SK-MEL-5 (cell line): ENCODE data around the gene GABBR2. TPM values are rescaled to one million over a fixed set of nuclear protein-coding genes. Genes with fewer than 3 reads are reported as not detected.

Experiments used
- DNase-seq: peaks from one replicate; pipeline ENCODE4 v3.0.0-alpha.2; 2016; ENCODE audit warnings: low read depth, low spot score
- in situ Hi-C: cut with HindIII; loops from 2 replicates; pipeline ENCODE4 v1.10.0; 2016; ENCODE audit warnings: low sequenced_read_pairs, high pct_unique_total_duplicates, low pct_unique_long_range_greater_than_20kb
- total RNA-seq: library from RNA; depleted of rRNA; stranded (reverse); fragments of >200 nt; shearing (Covaris generic); gene quantifications from 2 replicates; pipeline ENCODE4 v1.2.3, GENCODE V29; 2014

The GABBR2 gene
- total RNA-seq, 1 experiment from 2014 or later, result 0.50 TPM

GRCh38 chr9:98611319-98611718 lies 97.4 kb downstream of the GABBR2 start:
- in situ Hi-C loops, result no loop called here
- no peak for DNase-seq

- in situ Hi-C loops, result no loop called here
- peak; percentile 55 for DNase-seq
Observed at GRCh38 chr9:98610711-98611110, 98.0 kb downstream of the GABBR2 start.

- in situ Hi-C loops, result no loop called here
- no peak for DNase-seq
Observed at GRCh38 chr9:98610211-98610610, 98.5 kb downstream of the GABBR2 start.

- in situ Hi-C loops, result no loop called here
Observed at GRCh38 chr9:98609646-98610045, 99.1 kb downstream of the GABBR2 start.

GRCh38 chr9:98607787-98608186 lies 100.9 kb downstream of the GABBR2 start:
- DNase-seq, result no peak
- in situ Hi-C loops, result no loop called here

More at GRCh38 chr9:98609646-98610045, 99.1 kb downstream of the GABBR2 start:
- no peak for DNase-seq

GRCh38 chr9:98607152-98607551 lies 101.6 kb downstream of the GABBR2 start:
- in situ Hi-C loops, result no loop called here
- no peak for DNase-seq

- no peak for DNase-seq
- in situ Hi-C loops, result no loop called here
Observed at GRCh38 chr9:98606730-98607129, 102.0 kb downstream of the GABBR2 start.

- DNase-seq, result no peak
- in situ Hi-C loops, result no loop called here
Observed at GRCh38 chr9:98605116-98605515, 103.6 kb downstream of the GABBR2 start.

GRCh38 chr9:98603821-98604383 lies 104.8 kb downstream of the GABBR2 start:
- no peak for DNase-seq
- in situ Hi-C loops, result no loop called here

GRCh38 chr9:98602839-98603500 lies 105.8 kb downstream of the GABBR2 start:
- DNase-seq, result no peak
- in situ Hi-C loops, result no loop called here

GRCh38 chr9:98600631-98601030 lies 108.1 kb downstream of the GABBR2 start:
- no peak for DNase-seq
- in situ Hi-C loops, result no loop called here

- DNase-seq, result no peak
- in situ Hi-C loops, result no loop called here
Observed at GRCh38 chr9:98599566-98600216, 109.0 kb downstream of the GABBR2 start.

GRCh38 chr9:98598861-98599260 lies 109.9 kb downstream of the GABBR2 start:
- no peak for DNase-seq
- in situ Hi-C loops, result no loop called here

GRCh38 chr9:98597236-98597771 lies 111.4 kb downstream of the GABBR2 start:
- DNase-seq, result no peak
- in situ Hi-C loops, result no loop called here

- no peak for DNase-seq
Observed at GRCh38 chr9:98596486-98596885, 112.2 kb downstream of the GABBR2 start.

GRCh38 chr9:98594546-98595160 lies 114.1 kb downstream of the GABBR2 start:
- DNase-seq, result no peak
- in situ Hi-C loops, result no loop called here

More at GRCh38 chr9:98596486-98596885, 112.2 kb downstream of the GABBR2 start:
- in situ Hi-C loops, result no loop called here

GRCh38 chr9:98593354-98594253 lies 115.1 kb downstream of the GABBR2 start:
- DNase-seq, result no peak
- in situ Hi-C loops, result no loop called here
